HCT116 (cell line): ENCODE measurements around the gene SPINK14.

Experiments
- CBX3 ChIP-seq: IDR thresholded peaks from 2 replicates; pipeline ENCODE4 v1.6.1; 2012; ENCODE audit warnings: low read depth
- EZH2phosphoT487 ChIP-seq: fragments of 200-600 bp; IDR thresholded peaks from 2 replicates; pipeline ENCODE4 v1.6.1; 2018; ENCODE audit warnings: antibody characterized with exemption, borderline replicate concordance
- JUND ChIP-seq: IDR thresholded peaks from 2 replicates; pipeline ENCODE4 v1.6.1; 2012
- REST ChIP-seq: IDR thresholded peaks from 2 replicates; pipeline ENCODE4 v1.6.1; 2012; ENCODE audit warnings: low read depth
- YY1 ChIP-seq: IDR thresholded peaks from 2 replicates; pipeline ENCODE4 v1.6.1; 2011; ENCODE audit warnings: low read length, low read depth, moderate library complexity, mild to moderate bottlenecking; ENCODE audit not compliant: insufficient replicate concordance; ENCODE audit errors: extremely low read depth

GRCh38 chr5:148163345-148163744, 5.0 kb upstream of the SPINK14 start:
- TF ChIP-seq REST (no peak), JUND (no peak), CBX3 (no peak), EZH2phosphoT487 (no peak), YY1 (no peak)
